SK-MEL-5 (cell line): ENCODE results near the gene TXNDC2. TPM values are rescaled to one million over a fixed set of nuclear protein-coding genes. Genes with fewer than 3 reads are reported as not detected.
"Not testable (repeated sequence)": the region's sequence is repeated elsewhere in the genome, so short reads cannot be mapped to it uniquely, and the experiment has no call there.

ENCODE experiments used
- DNase-seq: peaks from one replicate; pipeline ENCODE4 v3.0.0-alpha.2; 2016; ENCODE audit warnings: low read depth, low spot score
- in situ Hi-C: cut with HindIII; loops from 2 replicates; pipeline ENCODE4 v1.10.0; 2016; ENCODE audit warnings: low sequenced_read_pairs, high pct_unique_total_duplicates, low pct_unique_long_range_greater_than_20kb
- total RNA-seq: library from RNA; depleted of rRNA; stranded (reverse); fragments of >200 nt; shearing (Covaris generic); gene quantifications from 2 replicates; pipeline ENCODE4 v1.2.3, GENCODE V29; 2014

TXNDC2 gene
- total RNA-seq, 1 experiment from 2014 or later: not detected

DNA sequence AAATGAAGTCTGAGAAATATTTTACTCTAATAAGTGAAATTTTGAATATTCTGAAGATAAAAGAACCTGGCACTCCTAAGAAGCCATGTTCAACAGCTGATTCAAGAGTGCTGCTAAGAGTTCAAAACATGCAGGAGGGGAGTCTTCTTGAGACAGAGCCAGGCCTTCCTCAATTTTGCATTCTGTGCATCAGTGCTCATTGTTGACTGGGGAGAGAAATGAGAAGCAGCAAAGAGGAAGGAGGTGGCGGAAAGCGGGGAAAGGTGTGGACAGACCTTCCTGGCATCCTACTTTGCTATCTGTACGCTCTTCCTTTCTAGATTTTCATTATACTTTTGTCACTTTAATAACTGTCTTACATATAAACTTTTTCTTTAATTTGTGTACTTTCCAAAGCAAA, 29.7 kb upstream of the TXNDC2 start:
- DNase-seq: no peak
- in situ Hi-C loops: no loop called here

DNA sequence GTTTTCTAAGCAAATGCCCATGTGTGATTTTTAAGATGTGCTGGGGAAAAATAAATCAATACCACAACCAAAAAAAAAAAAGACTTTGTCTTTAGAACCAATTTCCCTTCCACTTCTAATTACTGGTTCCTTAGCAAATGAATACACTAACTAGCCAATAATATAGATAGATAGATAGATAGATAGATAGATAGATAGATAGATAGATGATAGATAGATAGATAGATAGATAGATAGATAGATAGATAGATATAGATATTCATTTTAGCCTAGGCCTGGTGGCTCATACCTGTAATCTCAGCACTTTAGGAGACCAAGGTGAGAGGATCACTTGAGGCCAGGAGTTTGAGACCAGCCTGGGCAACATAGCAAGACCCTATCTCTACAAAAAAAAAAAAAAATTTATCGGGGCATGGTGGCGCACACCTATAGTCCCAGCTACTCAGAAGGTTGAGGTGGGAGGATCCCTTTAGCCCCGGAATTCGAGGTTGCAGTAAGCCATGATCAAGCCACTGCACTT, 28.2 kb upstream of the TXNDC2 start:
- in situ Hi-C loops: not testable (repeated sequence)

DNA sequence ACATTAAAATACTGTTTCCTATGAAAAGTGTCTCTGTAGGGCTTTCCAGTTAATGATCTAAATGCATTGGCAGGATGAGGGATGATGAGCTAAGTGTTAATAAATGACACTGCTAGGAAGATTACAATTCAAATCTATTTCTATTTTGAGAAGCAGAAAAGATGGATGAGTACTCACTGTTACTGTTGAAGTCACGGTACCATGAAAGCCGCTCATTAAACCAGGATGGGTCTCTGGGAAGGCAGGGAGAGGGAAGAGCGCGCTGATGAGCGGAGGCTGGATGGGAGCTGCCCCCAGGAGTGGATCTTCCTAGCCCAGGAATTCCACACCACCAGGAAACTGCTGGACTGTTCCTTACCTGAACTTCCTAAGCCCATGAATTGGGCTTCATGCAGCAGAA, 27.1 kb upstream of the TXNDC2 start:
- in situ Hi-C loops: no loop called here
- no peak for DNase-seq

More for the DNA sequence above, 28.2 kb upstream of the TXNDC2 start:
- not testable (repeated sequence) for DNase-seq

DNA sequence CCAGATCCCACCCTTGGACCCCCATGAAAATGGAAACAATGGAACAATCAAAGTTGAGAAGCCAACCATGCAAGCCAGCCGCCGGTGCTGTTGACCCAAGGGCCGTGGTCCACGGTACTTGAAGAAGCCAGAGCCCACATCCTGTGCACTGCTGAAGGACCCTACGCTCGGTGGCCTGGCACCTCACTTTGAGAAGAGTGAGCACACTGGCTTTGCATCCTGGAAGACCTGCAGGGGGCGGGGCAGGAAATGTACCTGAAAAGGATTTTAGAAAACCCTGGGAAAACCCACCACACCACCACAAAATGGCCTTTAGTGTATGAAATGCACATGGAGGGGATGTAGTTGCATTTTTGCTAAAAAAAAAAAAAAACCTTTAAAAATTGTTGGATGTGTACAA, 26.5 kb upstream of the TXNDC2 start:
- in situ Hi-C loops: no loop called here
- no peak for DNase-seq

DNA sequence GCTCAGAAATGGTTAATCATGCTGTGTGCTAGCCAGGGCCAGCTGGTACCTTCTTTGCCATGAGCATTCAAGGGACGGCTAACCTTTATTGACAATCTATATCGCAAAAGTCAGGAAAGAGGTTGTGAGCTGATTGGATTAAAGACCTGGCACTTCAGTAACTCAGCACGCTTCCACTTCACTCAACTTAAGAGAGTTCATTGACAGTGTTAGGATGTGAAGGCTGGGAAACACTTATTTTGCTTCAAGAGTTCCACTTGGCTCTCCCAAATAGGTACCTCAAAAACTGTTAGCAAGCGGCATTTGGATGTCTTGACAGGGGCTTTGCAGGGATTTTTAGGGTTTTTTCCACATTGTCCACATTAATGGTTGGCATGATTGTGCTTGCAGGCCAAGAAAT, 25.1 kb upstream of the TXNDC2 start:
- in situ Hi-C loops: no loop called here
- DNase-seq: no peak

DNA sequence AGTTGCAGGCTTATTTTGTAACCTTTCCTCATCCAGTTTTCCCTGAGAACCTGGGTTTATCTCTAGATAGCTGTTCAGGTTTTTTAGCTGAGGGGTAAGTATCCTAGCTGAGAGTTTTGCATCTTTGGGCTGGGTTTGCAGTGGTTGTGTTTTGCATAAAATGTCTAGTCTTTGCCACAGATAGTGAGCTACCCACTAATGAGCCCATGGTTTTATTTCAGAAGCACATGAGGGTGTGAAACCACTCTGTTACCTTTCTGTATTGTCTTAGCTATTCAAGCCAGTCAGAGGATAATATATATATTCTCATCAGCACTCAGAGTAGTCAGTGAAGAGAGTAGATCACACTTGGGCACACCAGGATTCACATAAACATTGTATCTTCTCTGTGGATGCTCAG, 24.6 kb upstream of the TXNDC2 start:
- DNase-seq: no peak
- in situ Hi-C loops: no loop called here

DNA sequence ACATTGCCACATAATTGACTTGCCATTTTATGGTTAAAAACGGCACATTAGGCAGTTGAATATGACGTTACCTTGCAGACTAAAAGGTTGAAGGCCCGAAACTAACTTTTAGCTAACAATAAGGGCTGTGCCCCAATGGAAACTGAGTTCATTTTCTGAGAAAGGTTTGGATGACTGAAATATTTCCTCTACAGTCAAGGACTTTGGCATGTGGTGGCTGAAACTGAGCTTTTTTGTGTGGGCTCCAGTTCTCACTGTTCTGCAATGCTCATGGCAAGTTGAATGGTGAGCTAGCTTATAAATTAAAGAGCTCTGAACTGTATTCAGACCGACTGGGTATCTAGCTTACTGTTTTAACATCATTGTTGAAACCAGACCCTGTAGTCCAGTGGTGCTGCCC, 23.8 kb upstream of the TXNDC2 start:
- in situ Hi-C loops: no loop called here
- no peak for DNase-seq

DNA sequence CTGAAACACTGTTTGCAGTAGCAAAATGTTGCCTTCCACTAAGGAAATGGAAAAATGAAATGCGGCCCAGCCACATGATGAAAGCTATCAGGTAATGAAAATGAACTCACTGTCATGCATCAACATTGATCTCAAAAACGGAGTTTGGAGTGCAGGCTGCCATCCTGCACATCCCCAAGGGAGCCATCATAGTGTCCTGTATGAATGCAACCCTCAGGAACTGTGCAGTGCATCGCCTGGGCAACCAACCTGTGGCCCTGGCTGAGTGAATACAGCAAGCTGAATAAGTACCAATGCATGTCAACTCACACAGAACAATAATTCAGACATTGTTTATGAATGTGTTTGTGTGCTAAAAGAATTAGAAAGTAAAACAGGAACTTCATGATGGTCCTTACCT, 23.1 kb upstream of the TXNDC2 start:
- no peak for DNase-seq
- in situ Hi-C loops: no loop called here

DNA sequence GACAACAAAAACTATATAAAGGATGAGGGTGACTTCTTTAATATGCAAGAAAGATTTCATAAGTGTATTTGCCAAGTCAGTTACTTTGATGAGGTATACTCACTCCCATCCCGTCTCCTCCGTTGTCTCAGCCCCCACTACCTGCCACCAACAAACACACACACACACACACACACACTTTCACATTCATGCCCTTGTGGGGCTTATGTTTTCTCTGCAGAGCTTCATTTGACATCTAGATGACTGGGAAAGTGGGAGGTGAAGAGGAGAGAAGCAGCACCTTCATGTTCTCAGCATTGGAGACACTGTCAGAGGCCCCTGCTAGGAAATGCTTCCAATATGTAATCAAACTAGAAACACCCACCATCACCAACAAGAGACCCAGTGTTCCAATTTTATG, 22.5 kb upstream of the TXNDC2 start:
- in situ Hi-C loops: no loop called here
- no peak for DNase-seq

DNA sequence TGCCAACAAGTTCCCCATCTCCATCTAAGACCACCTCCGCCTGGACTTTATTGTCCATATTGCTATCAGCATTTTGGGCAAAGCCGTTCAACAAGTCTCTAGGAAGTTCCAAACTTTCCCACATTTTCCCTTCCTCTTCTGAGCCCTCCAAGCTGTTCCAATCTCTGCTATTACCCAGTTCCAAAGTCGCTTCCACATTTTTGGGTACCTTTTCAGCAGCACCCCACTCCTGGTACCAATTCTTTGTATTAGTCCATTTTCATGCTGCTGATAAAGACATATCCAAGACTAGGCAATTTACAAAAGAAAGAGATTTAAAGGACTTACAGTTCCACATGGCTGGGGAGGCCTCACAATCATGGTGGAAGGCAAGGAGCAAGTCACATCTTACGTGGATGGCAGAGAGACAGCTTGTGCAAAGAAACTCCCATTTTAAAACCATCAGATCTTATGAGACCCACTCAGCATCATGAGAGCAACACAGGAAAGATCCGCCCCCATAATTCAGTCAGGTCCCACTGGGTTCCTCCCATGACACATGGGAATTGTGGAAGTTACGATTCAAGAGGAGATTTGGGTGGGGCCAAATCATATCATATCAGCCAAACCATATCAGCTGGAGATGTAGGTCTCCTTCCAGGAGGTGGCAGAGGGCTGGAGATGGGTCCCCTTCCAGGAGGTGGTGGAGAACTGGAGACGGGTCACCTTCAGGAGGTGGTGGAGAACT, 19.8 kb upstream of the TXNDC2 start:
- DNase-seq: no peak
- in situ Hi-C loops: no loop called here

DNA sequence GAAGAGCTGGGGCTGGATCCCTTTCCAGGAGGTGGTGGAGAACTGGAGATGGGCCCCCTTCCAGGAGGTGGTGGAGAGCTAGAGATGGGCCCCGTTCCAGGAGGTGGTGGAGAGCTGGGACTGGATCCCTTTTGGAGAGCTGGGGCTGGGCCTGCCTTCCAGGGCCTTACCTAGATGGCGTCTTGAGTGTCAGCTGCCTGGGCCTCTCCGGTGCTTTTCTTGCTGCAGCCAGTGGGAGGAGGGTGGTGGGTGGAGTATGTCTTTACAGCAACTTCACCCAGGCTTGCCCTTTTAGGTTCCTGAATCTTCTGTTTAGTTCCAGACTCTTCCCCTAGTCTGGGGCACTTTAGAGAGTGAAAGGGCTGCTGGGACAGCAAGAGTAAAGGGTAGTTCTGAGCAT, 19.1 kb upstream of the TXNDC2 start:
- DNase-seq: no peak
- in situ Hi-C loops: no loop called here

DNA sequence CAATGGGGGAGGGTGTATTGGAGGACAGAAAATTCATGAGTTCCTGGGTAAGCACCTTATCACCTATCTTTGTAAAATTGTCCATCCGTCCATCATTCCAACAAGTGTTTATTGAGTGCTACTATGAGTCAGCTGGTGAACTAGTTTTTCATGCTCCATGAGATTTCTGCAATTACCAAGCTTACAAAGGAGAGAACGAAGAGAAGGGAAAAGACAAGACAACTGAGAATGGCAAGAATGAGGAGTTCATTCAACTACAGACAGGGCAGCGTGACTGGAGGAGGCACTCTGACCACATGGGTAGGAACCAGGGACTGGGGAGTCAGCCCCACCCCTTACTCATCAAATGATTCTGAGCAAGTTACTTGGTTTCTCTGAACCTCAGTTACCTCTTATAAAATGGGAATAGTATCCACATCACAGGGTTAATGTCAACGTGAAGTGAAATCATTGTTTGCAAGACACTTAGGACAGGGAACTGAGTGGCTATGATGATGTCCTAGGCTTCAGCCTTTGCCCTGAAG, 18.6 kb upstream of the TXNDC2 start:
- DNase-seq: no peak
- in situ Hi-C loops: no loop called here

DNA sequence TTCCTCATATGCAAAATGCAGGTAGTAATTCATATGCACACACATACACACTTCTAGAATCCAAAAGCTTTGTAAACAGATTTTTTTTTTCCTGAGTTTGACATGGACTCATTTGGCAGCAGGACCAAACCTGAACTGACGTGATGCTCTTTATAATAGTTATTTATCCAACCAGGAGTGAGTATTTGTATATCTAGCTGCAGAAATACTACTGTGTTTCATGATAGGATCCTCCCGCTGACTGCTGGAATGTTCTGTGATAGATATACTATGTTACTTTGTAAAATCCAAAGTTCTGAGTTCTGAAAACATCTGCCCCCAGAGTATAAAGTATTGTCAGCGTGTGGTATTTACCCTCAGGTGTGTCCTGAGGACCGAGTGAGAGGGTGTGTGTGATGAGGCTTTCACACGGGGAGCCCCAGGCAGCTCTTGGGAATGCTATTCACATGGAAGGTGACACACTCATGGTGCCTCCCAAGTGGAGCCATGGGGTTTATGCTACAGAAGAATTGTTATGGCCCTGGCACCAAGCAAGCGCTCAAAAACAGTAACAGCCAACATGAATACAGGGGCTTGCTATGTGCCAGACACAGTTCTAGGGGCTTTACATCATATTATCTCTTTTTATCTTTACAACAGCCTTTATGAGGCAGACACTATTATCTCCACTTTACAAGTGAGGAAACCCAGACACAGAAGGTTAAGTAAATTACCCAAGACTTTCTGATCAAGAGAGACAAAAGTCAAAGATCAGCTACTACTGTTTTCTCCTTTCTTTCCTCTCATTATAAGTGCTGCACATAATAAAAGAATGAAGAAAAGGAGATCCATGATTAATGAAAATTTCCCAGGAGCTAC, 16.7 kb upstream of the TXNDC2 start:
- no peak for DNase-seq
- in situ Hi-C loops: no loop called here

DNA sequence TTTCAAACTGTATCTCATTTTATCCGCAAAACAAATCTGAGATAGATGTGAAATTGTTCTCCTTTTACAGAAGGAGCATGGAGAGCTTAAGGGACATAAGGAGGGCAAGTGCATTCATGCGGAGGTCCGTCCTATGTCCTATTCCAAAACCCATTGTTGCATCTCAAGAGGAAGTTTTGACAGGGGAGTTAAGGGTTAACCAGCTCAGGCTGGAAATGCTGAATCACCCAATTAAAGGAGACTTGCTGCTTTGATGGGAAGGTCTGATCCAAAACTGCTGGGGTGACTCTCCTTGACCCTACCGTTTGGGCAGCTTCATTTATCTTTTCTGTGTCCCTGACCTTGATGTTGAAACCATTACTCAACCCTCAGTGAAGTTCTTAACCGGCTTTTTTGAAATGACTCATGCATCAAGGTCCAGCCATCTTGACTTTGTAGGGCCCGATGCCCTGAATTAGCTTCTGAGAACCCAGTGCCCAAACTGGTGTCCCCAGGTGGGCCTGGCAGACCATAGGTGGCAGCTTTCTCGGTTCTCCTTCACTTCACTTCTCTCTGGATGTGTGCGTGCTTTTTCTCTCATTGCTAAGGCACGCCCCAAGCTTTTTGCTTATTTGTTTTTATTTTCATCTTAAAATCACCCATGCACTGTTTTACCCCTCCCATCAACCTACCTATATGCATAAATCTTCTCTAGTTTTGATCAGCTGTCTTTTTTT, 15.9 kb upstream of the TXNDC2 start:
- in situ Hi-C loops: no loop called here
- peak; percentile 11 for DNase-seq

DNA sequence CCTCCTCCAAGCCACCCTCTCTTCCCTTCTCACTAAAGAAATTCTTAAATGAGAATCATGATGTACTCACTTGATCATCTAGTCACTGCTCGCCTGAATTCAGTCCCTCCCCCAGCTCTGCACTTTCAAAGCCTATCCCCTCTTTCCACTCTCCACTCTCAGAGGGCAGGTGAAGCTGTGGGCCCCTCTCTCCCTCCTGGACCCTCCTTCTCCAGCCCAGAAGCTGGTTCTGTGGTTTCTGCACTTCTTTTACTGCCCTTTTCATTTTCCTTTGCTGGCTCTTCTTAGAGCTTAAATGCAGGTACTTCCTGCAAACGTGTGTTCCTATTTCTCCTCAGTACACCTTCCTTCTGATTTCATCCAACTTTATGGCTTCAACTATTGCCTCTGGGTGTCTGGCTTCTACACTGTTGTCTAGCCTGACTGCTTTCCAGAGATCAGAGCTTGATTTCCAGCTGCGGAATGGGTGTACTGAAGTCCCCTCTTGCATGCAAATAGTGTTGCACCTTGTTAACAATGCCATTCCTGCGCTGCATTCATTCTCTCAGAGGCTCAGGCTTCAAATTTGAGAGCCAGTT, 15.3 kb upstream of the TXNDC2 start:
- in situ Hi-C loops: no loop called here

DNA sequence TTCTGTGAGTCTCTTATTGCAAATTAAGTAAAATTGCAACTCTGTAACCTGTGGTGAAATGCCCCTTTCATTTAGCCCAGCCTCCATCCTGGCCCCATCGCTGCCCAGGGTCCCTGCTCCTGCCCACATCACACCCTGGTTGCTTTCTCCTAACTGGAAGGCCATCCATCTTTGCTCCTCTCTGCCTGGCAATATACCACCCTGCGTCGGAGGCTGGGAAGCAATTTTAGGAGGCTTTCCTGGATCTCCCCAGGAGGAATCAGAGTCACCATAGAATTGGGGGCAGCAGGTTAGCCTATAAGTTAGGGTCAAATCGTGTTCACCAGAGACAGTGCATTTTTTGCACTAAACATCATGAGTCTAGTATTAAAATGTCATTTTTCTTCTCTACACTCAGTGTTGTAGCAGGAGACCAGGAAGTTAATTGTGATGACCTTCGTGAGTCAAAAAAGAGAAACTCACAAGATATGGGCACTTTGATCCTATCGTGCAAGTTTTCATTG, 14.5 kb upstream of the TXNDC2 start:
- no peak for DNase-seq
- in situ Hi-C loops: no loop called here

More for the DNA sequence above, 15.3 kb upstream of the TXNDC2 start:
- no peak for DNase-seq

DNA sequence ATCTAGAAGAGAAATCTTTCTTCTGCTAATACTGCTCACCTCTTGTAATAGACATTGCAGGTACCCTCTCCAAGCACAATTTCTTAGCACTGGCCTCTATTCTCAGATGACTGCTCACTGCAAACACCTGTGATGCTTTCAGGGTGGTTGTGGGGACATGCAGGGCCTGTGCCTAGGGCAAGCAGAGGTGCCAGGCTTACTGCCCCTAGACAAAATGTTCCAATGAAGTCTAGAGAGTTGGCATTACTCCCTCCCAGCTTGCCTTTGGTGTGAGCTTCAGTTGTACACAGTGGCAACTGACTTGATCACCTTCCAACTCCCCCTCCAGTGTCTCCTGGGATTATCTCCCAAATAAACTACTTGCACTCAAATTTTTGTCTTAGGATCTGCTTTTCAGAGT, 12.9 kb upstream of the TXNDC2 start:
- no peak for DNase-seq
- in situ Hi-C loops: no loop called here
